ENCODE measurements around the gene KRT33A. TPM values are rescaled to one million over a fixed set of nuclear protein-coding genes. Genes with fewer than 3 reads are reported as not detected.

The KRT33A gene
- total and polyA plus RNA-seq, 2 experiments from 2014 or later = not detected

DNA sequence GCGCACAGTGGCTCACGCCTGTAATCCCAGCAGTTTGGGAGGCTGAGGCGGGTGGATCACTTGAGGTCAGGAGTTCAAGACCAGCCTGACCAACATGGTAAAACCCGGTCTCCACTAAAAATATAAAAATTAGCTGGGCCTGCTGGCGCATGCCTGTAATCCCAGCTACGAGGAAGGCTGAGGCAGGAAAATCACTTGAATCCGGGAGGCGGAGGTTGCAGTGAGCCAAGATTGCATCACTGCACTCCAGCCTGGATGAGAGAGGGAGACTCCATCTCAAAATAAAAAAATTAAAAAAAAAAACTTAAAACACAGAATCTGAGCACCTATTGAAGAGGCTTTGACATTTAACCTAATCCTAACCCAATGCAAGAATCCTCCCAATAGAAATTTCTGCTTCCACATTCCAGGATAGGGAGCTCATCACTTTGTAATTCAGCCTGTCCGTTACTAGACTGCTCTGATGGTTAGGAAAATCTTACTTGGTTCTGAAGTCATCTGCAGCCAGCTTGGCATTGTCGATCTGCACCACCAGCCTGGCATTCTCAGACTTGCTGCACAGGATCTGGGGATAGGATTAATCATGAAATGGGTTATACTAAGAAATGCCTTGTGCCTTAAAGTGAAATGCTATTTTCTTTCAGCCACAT lies 16.9 kb upstream of the KRT33A start (continued):
- TF ChIP-seq, protein P1, sequence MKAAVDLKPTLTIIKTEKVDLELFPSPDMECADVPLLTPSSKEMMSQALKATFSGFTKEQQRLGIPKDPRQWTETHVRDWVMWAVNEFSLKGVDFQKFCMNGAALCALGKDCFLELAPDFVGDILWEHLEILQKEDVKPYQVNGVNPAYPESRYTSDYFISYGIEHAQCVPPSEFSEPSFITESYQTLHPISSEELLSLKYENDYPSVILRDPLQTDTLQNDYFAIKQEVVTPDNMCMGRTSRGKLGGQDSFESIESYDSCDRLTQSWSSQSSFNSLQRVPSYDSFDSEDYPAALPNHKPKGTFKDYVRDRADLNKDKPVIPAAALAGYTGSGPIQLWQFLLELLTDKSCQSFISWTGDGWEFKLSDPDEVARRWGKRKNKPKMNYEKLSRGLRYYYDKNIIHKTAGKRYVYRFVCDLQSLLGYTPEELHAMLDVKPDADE (IDR thresholded peaks at IDR 0.05) = no peak
- TF ChIP-seq REST (IDR thresholded peaks at IDR 0.05; ENCODE audit: unreplicated experiment) = no peak

GRCh38 chr17:41366070-41366469 lies 15.4 kb upstream of the KRT33A start:
- Histone ChIP-seq H3K4me1 (ENCODE audit: insufficient read depth) (no peaks in the 10 kb centered on the region), H2AFZ (no peak overlapping the region), H4K20me1 (replicated peaks; ENCODE audit: insufficient read depth) (no peaks in the 10 kb centered on the region), H3K9me2 (ENCODE audit: insufficient read depth) (no peaks in the 10 kb centered on the region), H3K4me2 (no peak overlapping the region), H3K27ac (ENCODE audit: low read depth) (no peak overlapping the region), H3K4me3 (no peak overlapping the region), H3K36me3 (ENCODE audit: insufficient read depth) (no peaks in the 10 kb centered on the region), H3F3A (replicated peaks; ENCODE audit: low read depth) (no peaks in the 10 kb centered on the region), H3K79me2 (replicated peaks; ENCODE audit: insufficient read depth) (no peaks in the 10 kb centered on the region), H3K27me3 (ENCODE audit: insufficient read depth) (no peaks in the 10 kb centered on the region)
- Mint-ChIP-seq H3K9me3 (peaks cover 4% of the 10 kb centered on the region; the same call in 1 of the 3 replicates), H3K27ac (no peak overlapping the region), H3K4me3 (no peak overlapping the region), H3K36me3 (ENCODE audit: low read depth) (no peaks in the 10 kb centered on the region), H3K4me1 (no peaks in the 10 kb centered on the region), H3K27me3 (ENCODE audit: insufficient read depth, low read depth, poor library complexity) (peaks cover 2% of the 10 kb centered on the region)
- ATAC-seq = no peak
- DNase-seq (ENCODE audit: low spot score) = no peak
- TF ChIP-seq NANOG (IDR thresholded peaks at IDR 0.05; ENCODE audit: borderline replicate concordance) (no peak), ZNF331 (CRISPR knock-in tag; IDR thresholded peaks at IDR 0.05; ENCODE audit: low read depth) (no peak), POLR2AphosphoS5 (IDR thresholded peaks at IDR 0.05; ENCODE audit: low read depth) (no peak), CREB1 (CRISPR knock-in tag; IDR thresholded peaks at IDR 0.05; ENCODE audit: low read depth) (no peak), ZNF114 (CRISPR knock-in tag; IDR thresholded peaks at IDR 0.05) (no peak), ZNF462 (CRISPR knock-in tag; IDR thresholded peaks at IDR 0.05) (no peak), EZH2 (IDR thresholded peaks at IDR 0.05; ENCODE audit: low read depth, unreplicated experiment) (no peak)
- TF ChIP-seq, protein P1 (IDR thresholded peaks at IDR 0.05) = no peak

Data from GM23338 (cell line).